ENCODE results near the gene IFT25. TPM values are rescaled to one million over a fixed set of nuclear protein-coding genes. Genes with fewer than 3 reads are reported as not detected.

Gene IFT25
- total and polyA plus RNA-seq, 12 donors, result 7.8 to 16.0 (median 10.7) TPM

DNA sequence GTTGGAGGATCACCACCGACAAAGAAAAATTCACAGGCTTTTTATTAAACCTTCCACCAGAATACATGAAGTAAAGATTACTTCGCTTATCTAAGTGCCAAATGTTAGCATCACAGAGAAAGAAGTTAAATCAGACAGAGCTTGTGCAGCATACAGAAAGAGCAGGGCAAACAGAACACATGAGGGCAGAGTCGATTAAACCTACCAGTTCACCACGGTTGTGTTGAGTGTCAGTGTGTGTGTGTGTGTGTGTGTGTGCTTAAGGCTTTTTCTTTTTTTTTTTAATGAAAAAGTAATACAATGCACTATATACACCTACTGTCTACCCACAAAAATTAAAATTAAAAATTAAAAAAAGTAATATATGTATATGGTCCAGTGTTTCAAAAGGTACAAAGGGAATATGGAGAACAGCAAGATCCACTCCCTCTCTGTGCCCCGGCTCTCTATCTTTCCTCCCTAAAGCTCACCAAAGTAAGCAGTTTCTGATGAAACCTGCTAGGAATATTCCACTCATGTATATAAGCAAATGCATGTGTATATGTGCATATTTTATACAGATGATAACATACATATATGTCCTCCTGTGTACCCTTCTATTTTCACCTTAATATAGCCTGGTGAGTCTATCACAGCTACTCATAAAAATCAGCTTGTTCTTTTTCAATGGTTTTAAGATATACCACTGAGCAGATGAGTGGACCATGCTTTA, 73.6 kb downstream of the IFT25 start:
- Histone ChIP-seq H3K4me1 (no peaks in the 10 kb centered on the region), H3K36me3 (peaks cover 0 to 99% (median 36%) of the 10 kb centered on the region in 9 donors), H3K4me3 (no peak overlapping the region), H3K27ac (no peak overlapping the region), H3K27me3 (no peaks in the 10 kb centered on the region), H3K9me3 (no peaks in the 10 kb centered on the region)
- WGBS, 2 donors, result 82 to 90% methylated on average over 5 of the region's 5 CpGs
- DNase-seq (no peak), ATAC-seq (no peak)
- intact Hi-C loops (cut with DNase I), result loop anchor here in 1 of 10 donors (10.0 kb wide), 1 partner anchor 933 kb away; the partner anchor contains the start of gene TTC22
- no peak for TF ChIP-seq CTCF (IDR thresholded peaks at IDR 0.05)

Other genes with a start within 250 kb of the IFT25 start
- gene GLIS1, start 206.5 kb downstream of the IFT25 start, total RNA-seq, result under 1 TPM in 4 of 10 donors, not detected in 6; 0.09 to 0.10 (median 0.09) TPM
- gene GLIS1, start 206.5 kb downstream of the IFT25 start, polyA plus RNA-seq, result under 1 TPM in 1 of 2 donors, not detected in 1; 0.06 TPM
- gene NDC1, start 107.4 kb downstream of the IFT25 start, total RNA-seq, result 1 to 10 TPM; 4.2 to 8.0 (median 5.8) TPM
- 1 to 10 TPM; 2.0 to 4.0 TPM for gene NDC1, start 107.4 kb downstream of the IFT25 start, polyA plus RNA-seq
- 10 to 100 TPM; 10.2 to 20.1 (median 13.2) TPM for gene YIPF1, start 55.9 kb downstream of the IFT25 start, total RNA-seq
- 10 to 100 TPM in 1 of 2 donors, 1 to 10 TPM in 1; 9.6 to 22.1 TPM for gene YIPF1, start 55.9 kb downstream of the IFT25 start, polyA plus RNA-seq
- not detected for gene DIO1, start 51.5 kb downstream of the IFT25 start, total RNA-seq
- gene DIO1, start 51.5 kb downstream of the IFT25 start, polyA plus RNA-seq, result not detected
- 10 to 100 TPM; 10.4 to 16.5 (median 14.8) TPM for gene LRRC42, start 651 bp upstream of the IFT25 start, total RNA-seq
- gene LRRC42, start 651 bp upstream of the IFT25 start, polyA plus RNA-seq, result 10 to 100 TPM in 1 of 2 donors, 1 to 10 TPM in 1; 2.9 to 13.2 TPM
- gene LDLRAD1, start 72.5 kb upstream of the IFT25 start, total RNA-seq, result not detected
- not detected for gene LDLRAD1, start 72.5 kb upstream of the IFT25 start, polyA plus RNA-seq
- gene TMEM59, start 107.5 kb upstream of the IFT25 start, total RNA-seq, result 100 to 1,000 TPM; 285 to 474 (median 345) TPM
- gene TMEM59, start 107.5 kb upstream of the IFT25 start, polyA plus RNA-seq, result 100 to 1,000 TPM in 1 of 2 donors, 10 to 100 TPM in 1; 98.2 to 231 TPM
- 1 to 10 TPM; 2.3 to 5.9 (median 4.1) TPM for gene TCEANC2, start 107.9 kb upstream of the IFT25 start, total RNA-seq
- gene TCEANC2, start 107.9 kb upstream of the IFT25 start, polyA plus RNA-seq, result 1 to 10 TPM; 1.4 to 2.6 TPM
- under 1 TPM in 1 of 10 donors, not detected in 9; 0.11 TPM for gene CDCP2, start 207.3 kb upstream of the IFT25 start, total RNA-seq
- under 1 TPM in 1 of 2 donors, not detected in 1; 0.03 TPM for gene CDCP2, start 207.3 kb upstream of the IFT25 start, polyA plus RNA-seq

All from heart right ventricle (tissue), 16 donors.